GM18520 (cell line): Measurements from ENCODE around the gene TNFSF13.

Experiments used
- ATAC-seq: cut with Tn5 transposase; IDR thresholded peaks from one replicate; pipeline ENCODE4 v1.9.1; 2021; ENCODE audit not compliant: unreplicated experiment

TNFSF13 gene

GRCh38 chr17:7574176-7574953 is 15.8 kb downstream of the TNFSF13 start:
- no peak for ATAC-seq

- ATAC-seq: no peak
These were observed 16.9 kb downstream of the TNFSF13 start for GRCh38 chr17:7575481-7575883.

- no peak for ATAC-seq
These were observed 17.4 kb downstream of the TNFSF13 start for GRCh38 chr17:7575959-7576358.

- ATAC-seq: no peak
These were observed 17.9 kb downstream of the TNFSF13 start for GRCh38 chr17:7576432-7576937.

- no peak for ATAC-seq
These were observed 19.0 kb downstream of the TNFSF13 start for GRCh38 chr17:7577327-7578199.

GRCh38 chr17:7579001-7579833 is 20.7 kb downstream of the TNFSF13 start, which contains the start of gene CD68:
CD68 (plus strand) TSS chr17:7579638; CDS start chr17:7579678, 40 bp downstream.
- no peak for ATAC-seq

GRCh38 chr17:7579834-7580603 is 21.5 kb downstream of the TNFSF13 start:
- ATAC-seq: no peak

- no peak for ATAC-seq
These were observed 22.3 kb downstream of the TNFSF13 start for GRCh38 chr17:7580604-7581575.

GRCh38 chr17:7582396-7583252 is 24.1 kb downstream of the TNFSF13 start:
- ATAC-seq: no peak

GRCh38 chr17:7583253-7584109 is 24.9 kb downstream of the TNFSF13 start, which contains the start of gene MPDU1:
MPDU1 (plus strand) TSS chr17:7583852; CDS start chr17:7583863, 11 bp downstream.
- peak; percentile 61 for ATAC-seq

GRCh38 chr17:7586673-7587419 is 28.3 kb downstream of the TNFSF13 start:
- no peak for ATAC-seq

- no peak for ATAC-seq
These were observed 29.0 kb downstream of the TNFSF13 start for GRCh38 chr17:7587420-7588151.

- ATAC-seq: no peak
These were observed 30.1 kb downstream of the TNFSF13 start for GRCh38 chr17:7588553-7589203.

- no peak for ATAC-seq
These were observed 30.8 kb downstream of the TNFSF13 start for GRCh38 chr17:7589204-7589868.
